ENCODE measurements around the gene PRTG.
"Not testable (repeated sequence)": the region's sequence is repeated elsewhere in the genome, so short reads cannot be mapped to it uniquely, and the experiment has no call there.

PRTG gene

GRCh38 chr15:55743729-55744655, 1.0 kb upstream of the PRTG start:
- DNase-seq (ENCODE audit: low read depth in 2 of 2): no peak

- no peak for DNase-seq (ENCODE audit: low read depth in 2 of 2)
These were observed 440 bp downstream of the PRTG start for GRCh38 chr15:55742498-55742926.

DNA sequence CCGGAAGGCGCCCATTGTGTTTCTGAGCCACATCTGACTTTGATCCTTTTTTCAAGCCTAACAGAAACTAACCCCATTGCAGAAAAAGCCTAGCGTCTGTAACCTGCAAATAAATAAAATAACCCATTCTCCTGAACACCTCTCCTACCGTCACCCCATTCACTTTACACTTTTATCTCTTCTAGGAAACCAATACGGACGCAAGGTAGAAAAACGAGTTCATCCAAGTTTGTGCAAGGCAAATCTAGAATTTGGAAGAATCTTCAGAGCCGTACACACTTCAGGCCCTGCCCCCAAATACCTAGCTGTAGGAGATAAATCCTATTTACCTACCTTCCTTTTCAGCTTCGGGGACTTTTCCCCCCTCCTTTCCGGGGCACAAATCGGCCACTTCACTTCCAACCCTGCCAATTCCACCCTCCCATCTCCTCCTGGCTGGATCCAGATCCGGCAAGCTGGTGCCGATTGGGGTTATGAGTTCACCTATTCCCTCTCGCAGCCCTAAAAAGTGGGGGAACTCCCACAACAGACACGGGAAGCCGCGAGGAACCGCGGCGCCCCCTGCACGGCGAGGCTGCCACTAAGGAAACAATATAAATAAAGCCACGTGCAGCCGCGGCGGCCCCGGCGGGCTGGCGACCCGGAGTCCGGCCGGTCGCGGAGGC, 987 bp downstream of the PRTG start:
- no peak for DNase-seq (ENCODE audit: low read depth in 2 of 2)

DNA sequence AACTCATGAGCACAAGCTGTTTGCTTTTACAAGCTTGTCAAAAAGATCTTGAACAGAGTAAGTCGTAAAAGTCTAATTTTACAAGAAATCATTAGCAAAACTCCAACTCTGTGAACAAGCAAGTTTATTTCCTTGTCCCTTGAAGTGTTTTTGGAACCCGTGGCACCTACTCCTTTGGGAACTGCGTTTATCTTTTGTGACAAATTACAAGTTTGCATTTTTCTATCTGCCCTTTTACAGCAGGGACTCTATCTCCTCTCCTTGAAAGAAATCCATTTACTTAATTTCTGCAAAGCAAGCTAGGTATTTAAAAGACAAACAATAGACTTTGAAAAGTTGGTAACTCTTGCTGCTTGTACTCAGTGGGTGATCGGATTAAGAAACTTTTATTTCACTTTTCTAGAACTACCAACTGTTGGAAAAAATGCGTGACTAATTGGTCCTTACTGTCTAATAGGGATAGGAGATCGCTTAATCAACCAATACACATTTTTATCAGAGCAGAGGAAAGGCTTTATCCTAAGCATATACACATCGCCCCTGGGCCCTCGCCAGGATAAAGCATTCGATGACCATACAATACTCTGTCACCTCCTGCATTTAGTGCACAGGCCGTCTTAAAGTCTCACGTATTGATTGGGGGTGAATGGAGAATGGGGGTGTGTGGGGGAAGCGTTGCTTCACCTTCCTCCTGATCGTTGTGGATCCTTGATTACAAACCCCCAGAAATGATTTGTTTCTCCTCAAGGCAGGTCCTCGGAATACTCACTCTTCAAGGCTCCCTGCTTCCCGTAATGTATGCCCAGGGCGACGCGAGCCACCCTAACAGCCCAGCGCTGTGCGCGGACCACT, 1.7 kb downstream of the PRTG start:
- DNase-seq (ENCODE audit: low read depth in 2 of 2): no peak

DNA sequence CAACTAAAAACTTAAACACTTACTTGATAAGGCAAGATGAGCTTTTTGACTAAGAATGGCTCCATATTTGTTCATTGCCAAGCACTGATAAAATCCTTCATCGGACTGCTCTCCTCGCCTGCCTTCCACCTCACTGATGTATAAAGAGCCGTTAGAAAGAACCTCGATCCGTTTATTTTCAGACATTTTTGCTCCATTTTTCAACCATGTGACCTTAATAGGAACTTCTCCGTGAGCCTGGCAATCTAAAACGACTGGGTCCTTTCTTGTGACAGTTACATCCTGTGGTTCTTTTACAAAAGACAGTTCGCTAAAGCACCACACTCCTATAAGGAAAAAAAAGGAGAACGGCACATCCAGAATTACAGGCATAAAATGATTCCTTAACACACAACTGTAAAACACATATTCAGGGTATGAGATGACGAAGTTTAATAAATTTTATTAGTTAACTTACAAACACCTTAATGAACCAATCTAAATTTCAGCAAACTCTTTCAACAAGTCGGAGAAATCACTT, 2.5 kb downstream of the PRTG start:
- no peak for DNase-seq (ENCODE audit: low read depth in 2 of 2)

GRCh38 chr15:55739641-55740040, 3.3 kb downstream of the PRTG start:
- DNase-seq (ENCODE audit: low read depth in 2 of 2): no peak

- DNase-seq (ENCODE audit: low read depth in 2 of 2): no peak
These were observed 4.2 kb downstream of the PRTG start for GRCh38 chr15:55738715-55739114.

DNA sequence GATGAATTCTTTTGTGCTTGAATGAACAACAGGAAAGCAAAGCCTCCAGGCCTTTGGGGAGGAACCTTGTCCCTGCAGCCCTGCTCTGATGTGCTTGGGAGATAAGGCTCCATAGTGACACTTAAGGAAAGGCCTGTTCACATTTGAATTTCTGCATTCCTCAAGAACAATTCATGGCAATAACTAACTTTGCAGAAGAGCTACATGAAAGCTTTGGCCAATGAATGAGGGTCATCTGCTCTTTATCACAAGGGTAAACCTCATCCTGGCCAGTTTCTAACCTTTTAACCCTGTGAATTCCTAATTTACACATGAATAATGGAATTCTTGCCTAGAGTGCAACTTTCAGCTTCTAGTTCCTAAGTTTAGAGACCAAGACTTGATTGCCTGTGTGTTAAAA, 5.6 kb downstream of the PRTG start:
- DNase-seq (ENCODE audit: low read depth in 2 of 2): no peak

DNA sequence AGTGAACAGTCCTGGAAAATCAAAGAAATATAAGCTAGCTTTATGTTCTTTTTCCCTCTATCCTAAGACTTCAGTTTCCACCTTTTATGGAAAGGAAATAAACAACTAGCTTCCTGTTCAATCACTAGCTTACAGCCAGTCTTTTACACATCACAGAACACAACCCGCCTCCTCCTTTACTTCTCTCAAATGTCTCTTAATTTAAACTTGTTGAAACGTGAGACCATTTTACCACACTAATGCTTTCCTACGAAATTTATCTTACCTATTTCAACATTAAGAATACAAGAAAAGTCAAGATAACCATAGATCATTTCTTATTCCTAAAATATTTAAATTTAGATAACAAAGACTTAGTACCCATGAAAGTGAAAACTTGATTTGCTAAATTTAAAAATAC, 6.2 kb downstream of the PRTG start:
- DNase-seq (ENCODE audit: low read depth in 2 of 2): no peak

GRCh38 chr15:55734641-55735040, 8.3 kb downstream of the PRTG start:
- DNase-seq (ENCODE audit: low read depth in 2 of 2): no peak

- not testable (repeated sequence) for DNase-seq (ENCODE audit: low read depth in 2 of 2)
These were observed 9.5 kb downstream of the PRTG start for GRCh38 chr15:55733461-55733860.

GRCh38 chr15:55721554-55722185, 21.3 kb downstream of the PRTG start:
- DNase-seq (ENCODE audit: low read depth in 2 of 2): no peak

- DNase-seq (ENCODE audit: low read depth in 2 of 2): no peak
These were observed 27.4 kb downstream of the PRTG start for GRCh38 chr15:55715355-55716076.

DNA sequence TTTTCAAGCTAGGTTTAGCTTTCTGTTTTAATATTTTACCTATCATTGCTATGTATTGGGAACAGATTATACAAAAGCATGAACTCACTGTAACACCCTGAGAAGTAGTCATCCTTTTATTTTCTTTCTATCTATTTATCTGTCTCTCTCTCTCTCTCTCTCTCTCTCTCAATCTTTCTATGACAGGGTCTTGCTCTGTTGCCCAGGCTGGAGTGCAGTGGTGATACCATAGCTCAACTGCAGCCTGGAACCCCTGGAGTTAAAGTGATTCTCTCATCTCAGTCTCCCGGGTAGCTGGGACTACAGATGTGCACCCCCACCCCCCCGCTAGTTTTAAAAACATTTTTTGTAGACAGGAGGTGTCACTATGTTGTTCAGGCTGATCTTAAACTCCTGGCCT, 28.9 kb downstream of the PRTG start:
- no peak for DNase-seq (ENCODE audit: low read depth in 2 of 2)

DNA sequence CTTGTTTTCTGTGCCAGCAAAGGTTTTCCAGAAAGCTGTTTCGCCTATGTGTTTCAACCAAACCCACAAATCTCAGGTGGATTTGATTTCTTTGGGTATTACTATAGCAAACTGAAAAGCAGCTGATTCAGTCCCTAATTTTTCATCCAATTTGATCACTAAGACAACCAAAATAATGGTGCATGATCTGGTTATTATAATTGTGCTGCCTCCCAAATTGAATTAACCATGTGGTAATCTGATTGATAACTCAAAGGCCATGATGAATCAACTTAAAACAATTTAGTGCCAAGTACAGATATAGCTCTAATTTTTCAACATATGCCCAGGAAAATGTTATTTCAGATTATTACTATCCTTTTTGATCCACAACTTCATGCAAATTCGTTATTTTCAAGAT, 30.6 kb downstream of the PRTG start:
- DNase-seq (ENCODE audit: low read depth in 2 of 2): no peak

DNA sequence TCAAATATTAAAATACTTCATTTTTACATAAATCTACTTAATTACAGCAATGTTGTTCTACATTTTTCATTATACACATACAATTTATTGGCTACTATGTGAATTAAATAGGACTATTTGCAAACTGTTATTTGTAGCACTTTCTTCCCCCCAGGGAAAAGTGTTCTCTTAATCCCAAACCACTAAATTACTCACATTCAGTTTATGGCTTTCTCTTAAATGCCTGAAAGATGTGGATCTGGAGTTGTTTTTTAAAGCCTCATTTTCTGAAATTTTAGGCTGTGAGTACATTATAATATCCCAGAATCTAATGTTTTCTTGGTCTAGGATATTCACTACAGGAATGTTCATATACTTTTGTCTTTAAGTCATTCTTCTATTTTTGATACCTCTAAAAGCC, 32.7 kb downstream of the PRTG start:
- DNase-seq (ENCODE audit: low read depth in 2 of 2): no peak

GRCh38 chr15:55709458-55709857, 33.5 kb downstream of the PRTG start:
- DNase-seq (ENCODE audit: low read depth in 2 of 2): no peak

DNA sequence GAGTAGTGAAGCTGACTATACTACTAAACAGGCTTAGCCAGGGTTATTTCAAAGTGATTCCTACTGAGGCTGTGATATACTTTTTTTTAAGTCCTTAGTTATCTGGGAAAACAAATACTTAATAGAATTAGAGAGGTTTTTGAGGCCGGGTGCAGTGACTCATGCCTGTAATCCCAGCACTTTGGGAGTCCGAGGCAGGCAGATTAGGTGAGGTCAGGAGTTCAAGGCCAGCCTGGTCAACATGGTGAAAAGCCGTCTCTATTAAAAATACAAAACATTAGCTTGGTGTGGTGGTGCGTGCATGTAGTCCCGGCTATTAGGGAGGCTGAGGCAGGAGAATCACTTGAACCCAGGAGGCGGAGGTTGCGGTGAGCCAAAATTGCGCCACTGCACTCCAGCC, 34.2 kb downstream of the PRTG start:
- no peak for DNase-seq (ENCODE audit: low read depth in 2 of 2)

- DNase-seq (ENCODE audit: low read depth in 2 of 2): no peak
These were observed 35.0 kb downstream of the PRTG start for GRCh38 chr15:55707951-55708350.

- DNase-seq (ENCODE audit: low read depth in 2 of 2): no peak
These were observed 35.4 kb downstream of the PRTG start for GRCh38 chr15:55707518-55707917.

GRCh38 chr15:55703873-55704301, 39.1 kb downstream of the PRTG start:
- DNase-seq (ENCODE audit: low read depth in 2 of 2): no peak
